Skeletal muscle tissue (tissue), 4 donors: ENCODE results near the gene PORCN. TPM values are rescaled to one million over a fixed set of nuclear protein-coding genes. Genes with fewer than 3 reads are reported as not detected.

Experiments used
- H3K27ac ChIP-seq: one replicate; pipeline ENCODE4 v1.7.0; 2013; ENCODE audit warnings: mild to moderate bottlenecking, low read depth, low read length, inconsistent platforms
- H3K27me3 ChIP-seq, 3 donors: one replicate each; pipeline ENCODE4 v1.7.0; 2013; ENCODE audit warnings: low read length in 3 of 3; ENCODE audit not compliant: control insufficient read depth in 3 of 3, insufficient read depth in 3 of 3
- H3K36me3 ChIP-seq, 3 donors: one replicate each; pipeline ENCODE4 v1.7.0; 2013; ENCODE audit warnings: low read length in 3 of 3; ENCODE audit not compliant: control insufficient read depth in 3 of 3, insufficient read depth in 3 of 3
- H3K4me1 ChIP-seq, 3 donors: one replicate each; pipeline ENCODE4 v1.7.0; 2013; ENCODE audit warnings: low read length in 3 of 3, mild to moderate bottlenecking in 3 of 3; ENCODE audit not compliant: control insufficient read depth in 3 of 3, insufficient read depth in 3 of 3
- H3K4me3 ChIP-seq, 3 donors: one replicate each; pipeline ENCODE4 v1.7.0; 2013; ENCODE audit warnings: low read length in 3 of 3
- H3K9ac ChIP-seq, 3 donors: one replicate each; pipeline ENCODE4 v1.7.0; 2013; ENCODE audit warnings: low read length in 3 of 3, mild to moderate bottlenecking in 3 of 3, moderate library complexity in 2 of 3, low read depth in 1 of 3
- H3K9me3 ChIP-seq, 3 donors: one replicate each; pipeline ENCODE4 v1.7.0; 2013; ENCODE audit warnings: low read length in 3 of 3; ENCODE audit not compliant: control insufficient read depth in 3 of 3
- total RNA-seq: library from RNA; depleted of rRNA; stranded (reverse); fragments of >200 nt; gene quantifications from one replicate; pipeline ENCODE4 v1.2.3, GENCODE V29; 2014
- donor health status: Osteomylitis.

Gene PORCN
- total RNA-seq, 1 donor from 2014 or later = 1.0 TPM

DNA sequence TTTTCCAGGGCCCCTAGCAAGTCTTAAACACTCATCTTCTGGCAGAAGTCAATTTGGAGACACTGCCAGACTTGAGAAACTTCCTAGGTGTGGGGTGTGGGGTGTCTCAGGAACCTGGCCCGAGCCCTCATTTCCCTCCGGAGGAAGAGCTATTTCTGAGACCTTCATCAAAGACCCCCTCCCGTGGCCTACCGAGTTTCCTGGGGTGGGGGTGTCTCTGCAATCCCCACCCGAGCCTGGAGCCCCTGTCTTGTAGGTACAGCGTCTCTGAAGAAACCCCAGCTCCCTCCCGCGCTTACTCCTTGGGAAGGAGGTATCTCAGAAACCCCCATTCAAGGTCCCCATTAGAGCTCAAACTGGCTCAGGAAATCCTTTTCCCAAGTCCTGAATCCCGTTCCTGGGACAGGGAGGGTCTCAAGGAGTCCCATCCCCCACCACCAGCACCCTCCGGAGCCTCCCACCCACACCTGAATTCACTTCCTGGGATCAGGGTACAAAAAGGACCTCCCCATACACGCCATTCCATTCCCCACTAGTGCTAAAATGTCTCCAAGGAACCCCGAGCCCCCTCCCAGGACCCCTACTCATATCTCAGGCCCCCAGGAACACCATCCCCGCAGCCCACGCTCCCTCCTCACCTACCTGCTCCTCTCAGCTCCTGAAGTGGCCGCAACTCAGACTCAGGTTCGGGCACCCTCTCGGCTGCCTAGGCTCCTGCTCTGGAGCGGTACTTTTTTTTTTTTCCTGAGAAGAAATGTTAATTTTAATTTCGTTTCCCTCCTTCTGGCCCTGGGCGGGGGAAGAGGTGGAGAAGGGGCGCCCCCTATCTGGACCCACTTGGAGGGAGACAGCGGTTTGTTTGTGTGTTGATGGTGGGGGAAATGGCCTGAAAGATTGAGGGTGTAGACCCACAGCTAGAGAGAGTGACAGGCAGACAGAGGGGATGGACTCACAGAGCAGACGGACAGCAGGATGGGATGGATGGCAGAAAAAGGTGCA is 39.8 kb upstream of the PORCN start:
- no peaks in the 10 kb centered on the region for H3K36me3 ChIP-seq
- no peaks in the 10 kb centered on the region for H3K9me3 ChIP-seq
- peak overlapping the region in 1 of 3 donors; percentile 14 for H3K4me3 ChIP-seq
- H3K27ac ChIP-seq = no peak overlapping the region
- no peak overlapping the region for H3K9ac ChIP-seq
- peaks cover 0 to 14% (median 0%) of the 10 kb centered on the region in 3 donors for H3K27me3 ChIP-seq
- H3K4me1 ChIP-seq = peaks cover 0 to 6% (median 0%) of the 10 kb centered on the region in 3 donors

DNA sequence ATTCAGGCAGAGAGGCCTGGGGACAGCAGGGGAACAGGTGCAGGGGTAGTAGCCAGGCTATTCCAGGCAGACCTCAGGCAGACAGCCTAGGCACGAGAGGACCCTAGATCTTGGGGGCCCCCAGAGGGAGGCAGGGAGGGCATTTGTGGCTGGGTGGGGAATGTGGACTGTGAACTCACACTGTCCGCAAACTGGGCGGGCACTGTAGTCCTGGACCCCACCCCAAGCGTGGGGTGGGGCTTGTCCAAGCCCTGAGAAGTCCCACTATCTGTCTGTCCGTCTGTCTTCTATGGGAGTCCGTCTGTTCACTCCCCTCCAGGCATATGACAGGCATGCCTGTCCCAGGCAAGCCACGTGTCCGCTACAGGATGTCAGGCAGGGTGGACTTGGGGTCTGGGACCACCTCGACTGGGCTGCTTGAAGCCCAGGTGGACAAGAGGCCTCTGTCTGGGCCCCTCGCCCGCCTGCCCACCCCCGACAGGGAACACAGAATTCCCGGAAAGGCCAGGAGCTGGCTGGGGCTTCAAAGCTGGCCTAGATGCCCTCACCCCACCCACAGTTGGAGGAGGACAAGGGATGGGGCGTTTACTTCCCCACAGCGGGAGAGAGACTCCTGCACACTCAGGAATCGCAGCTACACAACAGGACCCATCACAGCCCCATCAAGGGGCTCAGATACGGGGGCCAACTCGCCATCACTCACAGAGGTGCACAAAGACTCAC is 38.5 kb upstream of the PORCN start, which contains the start of gene SLC38A5:
Gene SLC38A5 (minus strand): TSS at position 151 of the 723 bp plus-strand sequence. CDS start 2,336 bp downstream, outside the sequence.
- Histone ChIP-seq H3K4me3 (no peak within 1 kb of the TSS), H3K9ac (no peak within 1 kb of the TSS), H3K9me3 (no peaks in the 10 kb centered on the region), H3K27me3 (peaks cover 0 to 10% (median 0%) of the 10 kb centered on the region in 3 donors), H3K36me3 (no peaks in the 10 kb centered on the region), H3K4me1 (peaks cover 2 to 6% (median 3%) of the 10 kb centered on the region in 3 donors), H3K27ac (no peak within 1 kb of the TSS)

DNA sequence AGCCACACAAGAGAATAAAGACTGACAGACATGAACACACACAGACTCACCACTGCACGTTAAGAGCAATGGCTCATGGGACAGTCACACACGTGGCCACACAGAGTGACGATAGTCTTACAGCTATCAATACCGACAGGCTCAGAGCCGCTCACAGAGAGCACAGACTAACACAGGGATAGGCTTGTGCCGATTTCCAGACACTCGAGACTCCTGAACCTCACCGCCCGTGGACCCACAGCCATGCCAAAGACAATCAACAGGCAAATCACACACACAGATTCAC is 38.0 kb upstream of the PORCN start:
- H3K4me3 ChIP-seq = no peak overlapping the region

DNA sequence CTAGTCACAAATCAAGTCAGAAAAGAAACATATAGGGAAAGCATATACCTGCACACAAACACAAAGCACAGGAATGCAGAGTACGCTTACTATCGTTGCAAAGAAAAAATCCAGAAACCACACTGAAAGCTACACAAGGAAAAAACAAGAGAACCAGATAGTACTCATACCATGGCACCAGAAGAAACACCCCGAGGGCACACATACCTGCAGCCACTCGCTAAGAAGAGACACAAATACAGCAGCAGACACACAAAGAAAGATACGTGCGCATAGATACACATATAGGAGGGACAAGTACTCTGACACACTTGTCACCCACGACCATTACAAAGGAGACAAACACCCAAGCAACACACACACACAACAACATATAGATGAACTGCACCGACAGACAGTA is 37.3 kb upstream of the PORCN start:
- Histone ChIP-seq H3K36me3 (no peaks in the 10 kb centered on the region), H3K4me3 (no peak overlapping the region), H3K27me3 (peaks cover 0 to 8% (median 0%) of the 10 kb centered on the region in 3 donors), H3K9ac (no peak overlapping the region), H3K27ac (no peak overlapping the region), H3K9me3 (no peaks in the 10 kb centered on the region), H3K4me1 (peaks cover 2 to 6% (median 3%) of the 10 kb centered on the region in 3 donors)

More for the DNA sequence above, 38.0 kb upstream of the PORCN start:
- H3K27me3 ChIP-seq = peaks cover 0 to 8% (median 0%) of the 10 kb centered on the region in 3 donors
- peaks cover 2 to 6% (median 3%) of the 10 kb centered on the region in 3 donors for H3K4me1 ChIP-seq
- H3K9ac ChIP-seq = no peak overlapping the region
- no peaks in the 10 kb centered on the region for H3K9me3 ChIP-seq
- H3K36me3 ChIP-seq = no peaks in the 10 kb centered on the region
- H3K27ac ChIP-seq = no peak overlapping the region

DNA sequence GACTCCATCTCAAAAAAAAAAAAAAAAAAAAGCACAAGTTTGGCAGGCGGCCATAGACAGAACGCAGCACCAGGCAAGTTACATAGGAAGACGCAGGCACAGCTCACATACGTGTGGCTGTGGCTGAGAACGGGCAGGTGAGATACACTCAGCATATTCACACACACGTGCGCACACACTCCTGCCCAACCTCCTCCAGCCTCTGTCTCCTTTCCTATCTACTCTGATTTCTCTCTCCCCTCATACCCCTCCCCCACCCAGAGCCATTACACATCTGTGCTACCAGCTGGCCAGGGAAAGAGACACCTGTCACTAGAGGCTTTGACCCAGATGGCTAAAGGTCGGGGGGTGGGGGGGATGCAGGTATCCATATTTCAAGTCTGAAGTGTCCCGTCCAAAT is 36.6 kb upstream of the PORCN start:
- Histone ChIP-seq H3K27ac (no peak overlapping the region), H3K4me1 (peaks cover 5 to 6% (median 6%) of the 10 kb centered on the region in 3 donors), H3K9ac (no peak overlapping the region), H3K4me3 (no peak overlapping the region), H3K9me3 (no peaks in the 10 kb centered on the region), H3K27me3 (peaks cover 0 to 6% (median 0%) of the 10 kb centered on the region in 3 donors), H3K36me3 (no peaks in the 10 kb centered on the region)

DNA sequence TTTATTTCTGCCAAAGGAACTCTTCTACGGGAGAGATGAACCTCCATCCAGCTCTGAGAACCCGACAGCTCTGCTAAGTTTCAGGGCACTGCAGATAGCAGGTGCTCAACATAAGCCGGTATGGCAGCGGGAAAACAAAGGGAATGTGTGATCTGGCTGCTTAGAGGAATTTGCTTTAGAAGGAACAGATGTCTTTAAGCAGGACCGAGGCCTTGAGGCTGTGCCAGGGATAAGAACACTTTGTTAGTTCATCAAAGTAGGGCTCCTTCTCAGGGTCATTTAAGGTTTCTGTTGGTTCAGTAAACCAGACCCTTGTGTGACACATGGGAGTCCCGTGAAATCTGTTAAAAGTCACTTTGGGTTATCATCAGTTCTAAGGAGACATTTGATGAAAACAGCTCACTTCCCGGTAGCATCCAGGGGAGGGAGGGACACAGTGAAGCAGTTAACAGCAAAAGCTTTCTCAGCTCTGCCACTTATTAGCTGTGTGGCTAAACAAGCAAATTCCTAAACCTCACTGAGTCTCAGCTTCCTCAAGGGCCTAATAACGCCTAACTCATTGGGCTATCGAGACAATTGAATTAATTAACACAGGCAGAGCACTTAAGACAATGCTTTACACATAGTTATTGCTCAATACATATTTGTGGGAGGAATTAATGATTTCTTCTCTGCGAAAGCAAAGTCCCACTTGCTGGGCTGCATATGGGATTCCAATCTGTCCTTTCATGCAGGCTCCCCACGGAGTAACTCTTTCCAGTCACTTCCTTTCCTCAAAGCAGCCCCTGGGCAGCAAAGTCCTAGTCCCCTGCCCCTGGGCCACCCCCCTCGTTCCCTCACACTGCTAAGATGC is 35.7 kb upstream of the PORCN start:
- H3K4me3 ChIP-seq = no peak overlapping the region
- H3K27me3 ChIP-seq = no peaks in the 10 kb centered on the region
- H3K36me3 ChIP-seq = no peaks in the 10 kb centered on the region
- no peaks in the 10 kb centered on the region for H3K9me3 ChIP-seq
- no peak overlapping the region for H3K27ac ChIP-seq
- H3K4me1 ChIP-seq = peaks cover 0 to 6% (median 5%) of the 10 kb centered on the region in 3 donors
- no peak overlapping the region for H3K9ac ChIP-seq

DNA sequence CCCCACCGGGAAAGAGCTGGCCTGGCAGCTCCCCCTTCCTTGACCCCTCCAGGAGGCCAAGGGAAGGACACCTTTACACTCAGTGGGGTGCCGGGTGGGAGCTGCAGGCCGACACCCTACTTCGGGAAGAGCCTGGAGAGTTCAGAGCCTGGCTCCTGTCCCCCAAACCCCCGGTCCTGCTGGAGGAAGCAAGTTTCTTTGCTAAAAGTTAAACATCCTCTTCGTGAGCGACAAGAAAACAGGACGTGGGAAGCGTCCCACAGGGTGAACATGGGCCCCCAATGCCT is 35.1 kb upstream of the PORCN start:
- H3K9ac ChIP-seq = no peak overlapping the region

DNA sequence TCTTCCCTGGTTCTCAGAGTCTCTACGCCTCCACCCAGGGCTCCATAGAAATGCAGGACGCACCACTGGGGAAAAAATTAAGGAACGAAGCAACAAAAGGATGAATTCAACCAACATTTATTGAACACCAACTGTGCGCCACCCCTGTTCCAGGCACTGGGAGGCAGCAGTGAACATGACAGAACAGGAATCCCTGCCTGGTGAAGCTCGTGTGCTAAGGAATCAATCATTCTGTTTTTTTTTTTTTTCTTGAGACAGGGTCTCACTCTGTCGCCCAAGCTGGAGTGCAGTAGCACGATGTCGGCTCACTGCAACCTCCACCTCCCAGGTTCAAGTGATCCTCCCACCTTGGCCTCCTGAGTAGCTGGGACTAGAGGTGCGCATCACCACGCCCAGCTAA is 34.7 kb upstream of the PORCN start:
- Histone ChIP-seq H3K9me3 (no peaks in the 10 kb centered on the region), H3K4me3 (no peak overlapping the region), H3K4me1 (peaks cover 0 to 6% (median 5%) of the 10 kb centered on the region in 3 donors), H3K27ac (no peak overlapping the region), H3K27me3 (no peaks in the 10 kb centered on the region), H3K9ac (no peak overlapping the region), H3K36me3 (no peaks in the 10 kb centered on the region)

More for the DNA sequence above, 35.1 kb upstream of the PORCN start:
- Histone ChIP-seq H3K27me3 (no peaks in the 10 kb centered on the region), H3K27ac (no peak overlapping the region), H3K36me3 (no peaks in the 10 kb centered on the region), H3K9me3 (no peaks in the 10 kb centered on the region), H3K4me1 (peaks cover 0 to 6% (median 5%) of the 10 kb centered on the region in 3 donors), H3K4me3 (no peak overlapping the region)

DNA sequence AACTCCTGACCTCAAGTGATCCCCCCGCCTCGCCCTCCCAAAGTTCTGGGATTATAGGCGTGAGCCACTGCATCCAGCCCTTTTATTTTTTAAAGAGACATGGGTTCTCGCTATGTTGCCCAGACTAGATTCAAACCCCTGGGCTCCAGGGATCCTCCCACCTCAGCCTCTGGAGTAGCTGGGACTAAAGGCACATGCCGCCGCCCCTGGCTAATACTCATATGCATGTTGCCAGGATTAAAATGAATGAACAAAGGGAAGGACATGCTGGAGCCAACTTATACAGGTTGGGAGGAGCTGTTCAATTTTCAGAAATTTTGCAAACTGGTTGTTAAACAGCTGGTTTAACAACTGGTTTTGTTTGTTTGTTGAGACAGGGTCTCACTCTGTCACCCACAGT is 34.2 kb upstream of the PORCN start:
- H3K9me3 ChIP-seq = no peaks in the 10 kb centered on the region
- H3K9ac ChIP-seq = no peak overlapping the region
- no peak overlapping the region for H3K27ac ChIP-seq
- H3K27me3 ChIP-seq = no peaks in the 10 kb centered on the region
- peaks cover 0 to 6% (median 5%) of the 10 kb centered on the region in 3 donors for H3K4me1 ChIP-seq
- no peaks in the 10 kb centered on the region for H3K36me3 ChIP-seq
- no peak overlapping the region for H3K4me3 ChIP-seq
